IPS-NIHi7 (cell line): Measurements from ENCODE around the gene IL1RL2.

Experiments
- DNase-seq: peaks from one replicate; pipeline ENCODE4 v3.0.0; 2012; ENCODE audit warnings: mixed read lengths; ENCODE audit errors: extremely low spot score

Gene IL1RL2

GRCh38 chr2:102186791-102187495 lies at the start of gene IL1RL2:
Gene IL1RL2 (plus strand): TSS chr2:102187023. CDS start chr2:102187868, 845 bp downstream.
- peak; percentile 15 for DNase-seq

GRCh38 chr2:102137138-102137537 lies 49.7 kb upstream of the IL1RL2 start:
- no peak for DNase-seq

- DNase-seq = no peak
Measured at GRCh38 chr2:102138331-102138730, 48.5 kb upstream of the IL1RL2 start.

GRCh38 chr2:102139851-102140250 lies 47.0 kb upstream of the IL1RL2 start:
- no peak for DNase-seq

GRCh38 chr2:102140377-102140776 lies 46.4 kb upstream of the IL1RL2 start:
- no peak for DNase-seq

GRCh38 chr2:102141011-102141943 lies 45.5 kb upstream of the IL1RL2 start:
- DNase-seq = peak; percentile 27

GRCh38 chr2:102141970-102142828 lies 44.6 kb upstream of the IL1RL2 start, which contains the start of gene IL1R1:
Gene IL1R1 (plus strand): TSS chr2:102142746. CDS start chr2:102157725, 14,979 bp downstream.
- DNase-seq = peak; percentile 90

GRCh38 chr2:102142829-102143449 lies 43.9 kb upstream of the IL1RL2 start:
- peak; percentile 18 for DNase-seq

- DNase-seq = peak; percentile 24
Measured at GRCh38 chr2:102143450-102143985, 43.3 kb upstream of the IL1RL2 start.

- DNase-seq = no peak
Measured at GRCh38 chr2:102144128-102144527, 42.7 kb upstream of the IL1RL2 start.

GRCh38 chr2:102145107-102145506 lies 41.7 kb upstream of the IL1RL2 start:
- DNase-seq = no peak

- no peak for DNase-seq
Measured at GRCh38 chr2:102145934-102146333, 40.9 kb upstream of the IL1RL2 start.

- no peak for DNase-seq
Measured at GRCh38 chr2:102147935-102148334, 38.9 kb upstream of the IL1RL2 start.

GRCh38 chr2:102149243-102149642 lies 37.6 kb upstream of the IL1RL2 start:
- no peak for DNase-seq

GRCh38 chr2:102149644-102150455 lies 37.0 kb upstream of the IL1RL2 start:
- DNase-seq = no peak

GRCh38 chr2:102154364-102154763 lies 32.5 kb upstream of the IL1RL2 start:
- DNase-seq = no peak

- no peak for DNase-seq
Measured at GRCh38 chr2:102154946-102155702, 31.7 kb upstream of the IL1RL2 start.

GRCh38 chr2:102155703-102156515 lies 30.9 kb upstream of the IL1RL2 start:
- DNase-seq = no peak
